Mesothelial cell of epicardium (in vitro differentiated cells): ENCODE measurements around the gene PTH2R. TPM values are rescaled to one million over a fixed set of nuclear protein-coding genes. Genes with fewer than 3 reads are reported as not detected.
"Not testable (repeated sequence)": the region's sequence is repeated elsewhere in the genome, so short reads cannot be mapped to it uniquely, and the experiment has no call there.

Source experiments
- DNase-seq, 2 experiments: peaks; one replicate each; pipeline ENCODE4 v3.0.0; 2021; ENCODE audit warnings: low spot score in 2 of 2; ENCODE audit not compliant: unreplicated experiment in 2 of 2
- H3K27ac Mint-ChIP-seq: 2 replicates; pipeline ENCODE4 v1.8.0; 2021; ENCODE audit warnings: mixed read lengths
- H3K27me3 Mint-ChIP-seq: 2 replicates; pipeline ENCODE4 v1.8.0; 2021; ENCODE audit warnings: low read depth, mixed read lengths
- H3K36me3 Mint-ChIP-seq: 2 replicates; pipeline ENCODE4 v1.8.0; 2021; ENCODE audit warnings: mixed read lengths
- H3K4me1 Mint-ChIP-seq: 2 replicates; pipeline ENCODE4 v1.8.0; 2021; ENCODE audit warnings: mixed read lengths
- H3K4me3 Mint-ChIP-seq: 2 replicates; pipeline ENCODE4 v1.8.0; 2021; ENCODE audit warnings: mild to moderate bottlenecking, moderate library complexity, mixed read lengths
- H3K9me3 Mint-ChIP-seq: 2 replicates; pipeline ENCODE4 v1.8.0; 2021; ENCODE audit warnings: mixed read lengths
- total RNA-seq: library from RNA; stranded (reverse); gene quantifications from 3 replicates; pipeline ENCODE4 v1.2.1, GENCODE V29; 2021
- TF ChIP-seq, protein P1 (sequence below): fragments of 200-600 bp; sonication (generic); IDR thresholded peaks from one replicate; pipeline ENCODE4 v1.5.0; 2021; ENCODE audit warnings: antibody characterized with exemption; ENCODE audit not compliant: unreplicated experiment

The PTH2R gene
- total RNA-seq, 1 donor from 2014 or later = not detected

DNA sequence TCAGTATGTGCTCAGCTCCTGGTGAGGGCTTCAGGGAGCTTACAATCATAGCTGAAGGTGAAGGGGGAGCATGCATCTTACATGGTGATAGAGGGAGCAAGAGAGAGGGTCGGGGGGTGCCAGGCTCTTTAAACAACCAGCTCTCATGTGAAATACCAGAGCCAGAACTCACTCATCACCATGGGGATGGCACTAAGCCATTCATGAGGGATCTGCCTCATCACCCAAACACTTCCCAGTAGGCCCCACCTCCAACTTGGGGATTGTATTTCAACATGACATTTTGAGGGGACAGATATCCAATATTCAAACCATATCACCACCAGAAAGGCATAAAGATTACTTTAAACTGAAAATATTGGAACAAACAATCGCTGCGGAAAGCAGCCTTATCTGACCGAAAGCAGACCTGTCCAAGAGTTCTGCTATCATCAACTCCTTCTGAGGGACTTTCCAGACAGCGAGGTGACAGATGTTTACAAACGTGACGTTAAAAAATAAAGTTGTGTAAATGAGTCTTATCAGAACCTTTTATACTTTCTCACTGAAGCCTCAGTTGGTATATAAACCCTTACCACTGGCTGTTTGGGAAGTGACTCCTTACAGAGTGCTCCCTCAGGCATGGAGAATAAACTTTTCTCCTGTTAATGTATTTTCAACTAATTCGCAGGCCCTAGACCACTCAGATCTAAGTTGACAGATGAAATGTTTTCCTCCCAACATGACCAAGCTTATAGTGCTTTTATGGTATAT lies 35.5 kb upstream of the PTH2R start:
- Mint-ChIP-seq H3K9me3 (peaks cover 6% of the 10 kb centered on the region), H3K27me3 (peaks cover 2% of the 10 kb centered on the region), H3K27ac (no peak overlapping the region), H3K4me3 (no peak overlapping the region), H3K4me1 (no peaks in the 10 kb centered on the region), H3K36me3 (no peaks in the 10 kb centered on the region)
- DNase-seq = no peak
- TF ChIP-seq, protein P1, sequence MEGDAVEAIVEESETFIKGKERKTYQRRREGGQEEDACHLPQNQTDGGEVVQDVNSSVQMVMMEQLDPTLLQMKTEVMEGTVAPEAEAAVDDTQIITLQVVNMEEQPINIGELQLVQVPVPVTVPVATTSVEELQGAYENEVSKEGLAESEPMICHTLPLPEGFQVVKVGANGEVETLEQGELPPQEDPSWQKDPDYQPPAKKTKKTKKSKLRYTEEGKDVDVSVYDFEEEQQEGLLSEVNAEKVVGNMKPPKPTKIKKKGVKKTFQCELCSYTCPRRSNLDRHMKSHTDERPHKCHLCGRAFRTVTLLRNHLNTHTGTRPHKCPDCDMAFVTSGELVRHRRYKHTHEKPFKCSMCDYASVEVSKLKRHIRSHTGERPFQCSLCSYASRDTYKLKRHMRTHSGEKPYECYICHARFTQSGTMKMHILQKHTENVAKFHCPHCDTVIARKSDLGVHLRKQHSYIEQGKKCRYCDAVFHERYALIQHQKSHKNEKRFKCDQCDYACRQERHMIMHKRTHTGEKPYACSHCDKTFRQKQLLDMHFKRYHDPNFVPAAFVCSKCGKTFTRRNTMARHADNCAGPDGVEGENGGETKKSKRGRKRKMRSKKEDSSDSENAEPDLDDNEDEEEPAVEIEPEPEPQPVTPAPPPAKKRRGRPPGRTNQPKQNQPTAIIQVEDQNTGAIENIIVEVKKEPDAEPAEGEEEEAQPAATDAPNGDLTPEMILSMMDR = no peak

DNA sequence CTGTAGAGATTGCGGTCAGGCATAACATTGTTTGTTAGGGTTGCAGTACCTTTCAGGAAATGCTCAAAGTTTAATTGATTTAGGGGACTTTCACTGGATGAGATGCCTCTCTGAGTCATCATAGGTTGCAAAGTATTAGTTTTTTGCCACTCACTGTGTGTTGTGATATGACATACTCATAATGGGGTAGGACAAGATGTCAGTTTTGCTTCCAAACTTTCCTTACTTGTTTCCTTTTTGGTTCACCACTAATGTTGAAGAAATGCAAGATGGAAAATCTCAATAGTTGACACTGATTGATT lies 35.0 kb upstream of the PTH2R start:
- H3K27ac Mint-ChIP-seq = no peak overlapping the region
- H3K36me3 Mint-ChIP-seq = no peaks in the 10 kb centered on the region
- TF ChIP-seq, protein P1 = no peak
- DNase-seq = no peak
- no peaks in the 10 kb centered on the region for H3K4me1 Mint-ChIP-seq
- H3K4me3 Mint-ChIP-seq = no peak overlapping the region
- peaks cover under 1% of the 10 kb centered on the region for H3K9me3 Mint-ChIP-seq
- H3K27me3 Mint-ChIP-seq = peaks cover 2% of the 10 kb centered on the region

DNA sequence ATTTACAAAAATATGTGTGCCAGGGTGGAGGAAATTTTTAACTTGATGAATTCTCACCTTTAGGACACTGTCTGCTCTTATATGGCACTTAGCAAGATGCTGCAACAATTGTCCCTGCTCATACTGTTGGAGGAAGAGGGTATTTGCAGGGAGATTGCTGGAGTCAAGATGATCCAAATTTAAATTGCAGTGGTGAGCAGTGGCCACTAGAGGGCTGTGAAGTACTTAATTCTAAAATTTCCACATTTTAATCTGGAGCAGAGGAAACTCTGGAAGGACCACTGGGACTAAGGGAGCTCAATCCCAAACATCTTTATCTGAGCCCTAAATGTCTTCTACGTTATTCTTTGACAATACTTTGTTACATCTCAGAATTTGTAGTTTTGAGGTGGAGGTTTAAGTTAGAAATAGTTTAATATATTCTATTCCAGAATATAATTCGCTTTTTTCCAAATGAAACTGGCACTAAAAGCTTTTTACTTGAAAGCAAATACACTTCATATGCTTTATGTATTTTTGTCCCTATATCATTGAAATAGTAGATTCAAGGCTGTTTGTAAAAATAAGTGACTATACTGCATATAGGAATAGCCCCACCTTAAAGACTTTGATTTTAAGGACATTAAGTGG lies 33.0 kb upstream of the PTH2R start:
- Mint-ChIP-seq H3K36me3 (no peaks in the 10 kb centered on the region), H3K27ac (no peak overlapping the region), H3K4me3 (no peak overlapping the region), H3K27me3 (peaks cover 2% of the 10 kb centered on the region), H3K4me1 (no peaks in the 10 kb centered on the region), H3K9me3 (no peaks in the 10 kb centered on the region)
- DNase-seq = peak in 1 of 2 experiments; percentile 54
- TF ChIP-seq, protein P1 = peak; percentile 96

DNA sequence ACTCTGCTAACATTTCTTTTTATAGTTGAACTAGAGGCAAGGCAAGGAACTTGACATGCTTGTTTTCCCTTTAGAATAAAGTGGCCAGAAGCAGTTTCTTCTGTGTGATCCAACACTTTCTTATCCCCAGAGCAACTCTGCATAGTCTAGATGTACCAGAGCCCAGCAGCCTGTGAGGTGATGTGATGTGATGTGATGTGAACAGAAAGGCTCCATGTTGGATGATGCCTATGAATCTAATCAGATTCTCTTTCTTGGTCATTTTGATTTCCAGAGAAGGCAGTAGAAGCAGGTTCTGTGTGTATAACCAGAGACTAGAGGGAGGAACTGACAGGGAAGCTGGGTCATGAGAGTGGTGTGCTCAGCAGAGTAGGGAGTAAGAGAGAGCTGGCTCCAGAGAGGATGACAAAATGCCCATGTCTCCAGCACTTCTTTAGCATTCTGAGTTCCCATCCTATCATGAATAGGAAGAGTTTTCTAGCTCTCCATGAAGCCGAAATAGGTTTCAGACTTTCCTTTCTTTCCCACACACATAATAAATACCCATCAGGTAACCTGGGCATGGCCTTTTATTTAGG lies 31.0 kb upstream of the PTH2R start:
- Mint-ChIP-seq H3K9me3 (no peaks in the 10 kb centered on the region), H3K27ac (no peak overlapping the region), H3K27me3 (peaks cover 2% of the 10 kb centered on the region), H3K4me3 (no peak overlapping the region), H3K4me1 (no peaks in the 10 kb centered on the region), H3K36me3 (no peaks in the 10 kb centered on the region)
- TF ChIP-seq, protein P1 = no peak
- no peak for DNase-seq

DNA sequence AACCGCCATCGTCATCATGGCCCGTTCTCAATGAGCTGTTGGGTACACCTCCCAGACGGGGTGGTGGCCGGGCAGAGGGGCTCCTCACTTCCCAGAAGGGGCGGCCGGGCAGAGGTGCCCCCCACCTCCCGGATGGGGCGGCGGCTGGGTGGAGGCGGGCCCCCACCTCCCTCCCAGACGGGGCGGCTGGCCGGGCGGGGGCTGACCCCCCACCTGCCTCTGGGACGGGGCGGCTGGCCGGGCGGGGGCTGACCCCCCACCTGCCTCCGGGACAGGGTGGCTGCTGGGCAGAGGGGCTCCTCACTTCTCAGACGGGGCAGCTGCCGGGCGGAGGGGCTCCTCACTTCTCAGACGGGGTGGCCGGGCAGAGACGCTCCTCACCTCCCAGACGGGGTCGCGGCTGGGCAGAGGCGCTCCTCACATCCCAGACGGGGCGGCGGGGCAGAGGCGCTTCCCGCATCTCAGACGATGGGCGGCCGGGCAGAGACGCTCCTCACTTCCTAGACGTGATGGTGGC lies 29.2 kb upstream of the PTH2R start:
- H3K27me3 Mint-ChIP-seq, H3K4me3 Mint-ChIP-seq, H3K4me1 Mint-ChIP-seq, H3K36me3 Mint-ChIP-seq, H3K9me3 Mint-ChIP-seq, H3K27ac Mint-ChIP-seq, DNase-seq: not testable (repeated sequence)

DNA sequence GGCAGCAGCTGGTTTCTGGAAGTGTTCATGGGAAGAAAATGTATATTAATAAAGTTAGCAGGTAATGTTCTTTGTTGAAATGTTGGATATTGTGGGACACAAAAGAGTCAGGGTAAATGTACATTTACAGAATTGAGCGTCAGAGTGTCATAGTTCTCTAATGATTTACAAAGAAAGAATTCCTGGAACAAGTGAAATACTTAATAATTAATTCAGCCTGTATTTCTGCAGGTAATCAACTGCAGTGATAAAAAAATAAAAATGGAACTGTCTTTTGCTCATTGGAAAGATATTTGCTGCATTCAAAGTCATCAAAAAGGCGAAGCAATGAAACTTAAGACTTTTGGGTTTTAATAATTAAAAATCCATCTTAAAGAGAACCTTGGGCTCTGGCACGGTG lies 27.4 kb upstream of the PTH2R start:
- peaks cover 14% of the 10 kb centered on the region for H3K27me3 Mint-ChIP-seq
- TF ChIP-seq, protein P1 = no peak
- H3K4me3 Mint-ChIP-seq = no peak overlapping the region
- no peak overlapping the region for H3K27ac Mint-ChIP-seq
- no peak for DNase-seq
- H3K4me1 Mint-ChIP-seq = no peaks in the 10 kb centered on the region
- no peaks in the 10 kb centered on the region for H3K36me3 Mint-ChIP-seq
- no peaks in the 10 kb centered on the region for H3K9me3 Mint-ChIP-seq
